ENCODE measurements around the gene GPC6.
"Not testable (repeated sequence)": the region's sequence is repeated elsewhere in the genome, so short reads cannot be mapped to it uniquely, and the experiment has no call there.

Gene GPC6

GRCh38 chr13:93480553-93481106 lies 254.0 kb downstream of the GPC6 start:
- in situ Hi-C loops (cut with MboI; ENCODE audit: low sequenced_read_pairs), result no loop called here

- in situ Hi-C loops (cut with MboI; ENCODE audit: low sequenced_read_pairs), result not testable (repeated sequence)
These were observed 269.5 kb downstream of the GPC6 start for GRCh38 chr13:93496117-93496516.

- in situ Hi-C loops (cut with MboI; ENCODE audit: low sequenced_read_pairs), result no loop called here
These were observed 270.5 kb downstream of the GPC6 start for GRCh38 chr13:93496985-93497673.

GRCh38 chr13:93499991-93500390 lies 273.4 kb downstream of the GPC6 start:
- in situ Hi-C loops (cut with MboI; ENCODE audit: low sequenced_read_pairs), result no loop called here

GRCh38 chr13:93502071-93502470 lies 275.5 kb downstream of the GPC6 start:
- in situ Hi-C loops (cut with MboI; ENCODE audit: low sequenced_read_pairs), result no loop called here

GRCh38 chr13:93502987-93503615 lies 276.5 kb downstream of the GPC6 start:
- in situ Hi-C loops (cut with MboI; ENCODE audit: low sequenced_read_pairs), result no loop called here

GRCh38 chr13:93505104-93505952 lies 278.7 kb downstream of the GPC6 start:
- in situ Hi-C loops (cut with MboI; ENCODE audit: low sequenced_read_pairs), result no loop called here

GRCh38 chr13:93511011-93511410 lies 284.4 kb downstream of the GPC6 start:
- in situ Hi-C loops (cut with MboI; ENCODE audit: low sequenced_read_pairs), result no loop called here

GRCh38 chr13:93515267-93515666 lies 288.7 kb downstream of the GPC6 start:
- in situ Hi-C loops (cut with MboI; ENCODE audit: low sequenced_read_pairs), result no loop called here

- in situ Hi-C loops (cut with MboI; ENCODE audit: low sequenced_read_pairs), result no loop called here
These were observed 291.1 kb downstream of the GPC6 start for GRCh38 chr13:93517658-93518057.

- in situ Hi-C loops (cut with MboI; ENCODE audit: low sequenced_read_pairs), result no loop called here
These were observed 294.7 kb downstream of the GPC6 start for GRCh38 chr13:93521307-93521706.

GRCh38 chr13:93522501-93522900 lies 295.9 kb downstream of the GPC6 start:
- in situ Hi-C loops (cut with MboI; ENCODE audit: low sequenced_read_pairs), result no loop called here

- in situ Hi-C loops (cut with MboI; ENCODE audit: low sequenced_read_pairs), result no loop called here
These were observed 298.5 kb downstream of the GPC6 start for GRCh38 chr13:93525087-93525486.

GRCh38 chr13:93527748-93528297 lies 301.2 kb downstream of the GPC6 start:
- in situ Hi-C loops (cut with MboI; ENCODE audit: low sequenced_read_pairs), result no loop called here

- in situ Hi-C loops (cut with MboI; ENCODE audit: low sequenced_read_pairs), result no loop called here
These were observed 303.4 kb downstream of the GPC6 start for GRCh38 chr13:93529961-93530360.

- in situ Hi-C loops (cut with MboI; ENCODE audit: low sequenced_read_pairs), result no loop called here
These were observed 307.6 kb downstream of the GPC6 start for GRCh38 chr13:93534181-93534700.

- in situ Hi-C loops (cut with MboI; ENCODE audit: low sequenced_read_pairs), result no loop called here
These were observed 308.6 kb downstream of the GPC6 start for GRCh38 chr13:93535251-93535650.

- in situ Hi-C loops (cut with MboI; ENCODE audit: low sequenced_read_pairs), result no loop called here
These were observed 313.3 kb downstream of the GPC6 start for GRCh38 chr13:93539914-93540313.

GRCh38 chr13:93547886-93548285 lies 321.3 kb downstream of the GPC6 start:
- in situ Hi-C loops (cut with MboI; ENCODE audit: low sequenced_read_pairs), result no loop called here

- in situ Hi-C loops (cut with MboI; ENCODE audit: low sequenced_read_pairs), result no loop called here
These were observed 322.9 kb downstream of the GPC6 start for GRCh38 chr13:93549326-93550005.

Data from HL-60/S4 treated with phorbol 12-myristate 13-acetate at 8.2 ng/mL for 4 days and 3 days (cell line).